Activated CD8-positive, alpha-beta memory T cell treated with anti-CD3 and anti-CD28 coated beads, Interleukin-2, amount 50 U/mL, for 24 hours (primary cell): ENCODE measurements around the gene TSNAXIP1.
"Not testable (repeated sequence)": the region's sequence is repeated elsewhere in the genome, so short reads cannot be mapped to it uniquely, and the experiment has no call there.

Experiments
- DNase-seq: peaks from one replicate; pipeline ENCODE4 v3.0.0-alpha.2; 2020; ENCODE audit errors: extremely low read depth

The TSNAXIP1 gene

GRCh38 chr16:67837190-67837589 is 30.5 kb downstream of the TSNAXIP1 start:
- not testable (repeated sequence) for DNase-seq

- no peak for DNase-seq
Measured at GRCh38 chr16:67837811-67838210, 31.1 kb downstream of the TSNAXIP1 start.

- DNase-seq = no peak
Measured at GRCh38 chr16:67841198-67841815, 34.6 kb downstream of the TSNAXIP1 start.

- DNase-seq = peak; percentile 92
Measured at GRCh38 chr16:67841816-67842508, 35.3 kb downstream of the TSNAXIP1 start, which contains the start of gene THAP11. THAP11 (plus strand) TSS chr16:67842320; CDS start chr16:67842555, 235 bp downstream.

- DNase-seq = no peak
Measured at GRCh38 chr16:67842509-67843342, 36.0 kb downstream of the TSNAXIP1 start.

GRCh38 chr16:67843343-67843765 is 36.7 kb downstream of the TSNAXIP1 start:
- no peak for DNase-seq

- DNase-seq = no peak
Measured at GRCh38 chr16:67844497-67844896, 37.8 kb downstream of the TSNAXIP1 start.

GRCh38 chr16:67845291-67846062 is 38.8 kb downstream of the TSNAXIP1 start:
- DNase-seq = no peak

GRCh38 chr16:67846063-67846319 is 39.3 kb downstream of the TSNAXIP1 start:
- DNase-seq = no peak

- peak; percentile 87 for DNase-seq
Measured at GRCh38 chr16:67846320-67847063, 39.8 kb downstream of the TSNAXIP1 start, which contains the start of gene NUTF2. NUTF2 (plus strand) TSS chr16:67846933; CDS start chr16:67865131, 18,198 bp downstream.

- no peak for DNase-seq
Measured at GRCh38 chr16:67847064-67847861, 40.6 kb downstream of the TSNAXIP1 start, which contains the start of gene CENPT. CENPT (minus strand) TSS chr16:67847693; CDS start chr16:67833859, 13,834 bp downstream.

GRCh38 chr16:67848118-67848517 is 41.4 kb downstream of the TSNAXIP1 start:
- no peak for DNase-seq

- DNase-seq = no peak
Measured at GRCh38 chr16:67853670-67854069, 47.0 kb downstream of the TSNAXIP1 start.

- DNase-seq = no peak
Measured at GRCh38 chr16:67855789-67856188, 49.1 kb downstream of the TSNAXIP1 start.

- DNase-seq = no peak
Measured at GRCh38 chr16:67856927-67857546, 50.3 kb downstream of the TSNAXIP1 start.

GRCh38 chr16:67857547-67858233 is 51.0 kb downstream of the TSNAXIP1 start:
- no peak for DNase-seq

- DNase-seq = no peak
Measured at GRCh38 chr16:67858500-67858899, 51.8 kb downstream of the TSNAXIP1 start.

GRCh38 chr16:67860589-67861398 is 54.1 kb downstream of the TSNAXIP1 start:
- no peak for DNase-seq
